SU-DHL-6 (cell line): ENCODE results near the gene PRDM15.

Experiments used
- CTCF ChIP-seq: fragments of 200-600 bp; sonication (generic); IDR thresholded peaks from one replicate; pipeline ENCODE4 v1.5.1; 2017; ENCODE audit warnings: antibody characterized with exemption, mild to moderate bottlenecking, low read length, moderate library complexity; ENCODE audit not compliant: insufficient read depth, poor library complexity, severe bottlenecking
- EZH2phosphoT487 ChIP-seq: fragments of 200-600 bp; sonication (generic), shearing (Covaris generic); conservative IDR thresholded peaks from 2 replicates; pipeline ENCODE4 v1.6.1; 2018; ENCODE audit warnings: mild to moderate bottlenecking, antibody characterized with exemption, low read length, moderate library complexity, mixed read lengths

GRCh38 chr21:41776778-41777177 is 102.4 kb downstream of the PRDM15 start:
- TF ChIP-seq CTCF (no peak), EZH2phosphoT487 (no peak)
